ENCODE results near the gene KLHL22.

Gene KLHL22

DNA sequence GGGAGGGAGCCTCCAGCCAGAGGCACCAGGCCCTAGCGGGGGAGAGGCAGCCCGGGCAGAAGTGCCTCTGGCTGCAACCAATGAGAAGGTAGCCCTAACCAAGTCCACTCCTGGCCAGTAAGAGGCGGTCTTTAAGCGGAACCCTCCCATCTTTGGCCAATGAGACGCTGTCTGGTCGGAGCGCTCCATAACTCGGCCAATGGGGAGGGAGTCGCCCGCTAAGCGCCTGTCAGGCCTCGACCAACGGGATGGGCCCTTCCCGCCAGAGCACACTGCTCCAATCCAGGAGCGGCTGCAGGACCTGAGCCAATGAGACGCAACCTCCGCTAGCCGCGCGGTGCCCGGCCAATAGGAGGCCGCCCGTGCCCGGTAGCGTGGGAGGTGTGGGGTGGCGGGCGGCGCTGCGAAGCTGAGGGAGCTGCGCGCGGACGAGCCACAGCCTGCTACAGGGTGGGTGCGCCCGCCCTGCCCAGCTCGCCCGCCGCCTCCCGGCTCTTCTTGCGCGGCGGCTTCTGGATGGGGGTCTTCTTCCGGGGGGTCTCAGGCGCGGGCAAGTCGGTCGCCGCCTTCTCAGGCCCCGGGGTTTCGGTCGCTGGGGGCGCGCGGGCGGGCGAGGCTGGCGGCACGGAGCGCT, 70.5 kb downstream of the KLHL22 start:
- no peak for DNase-seq (ENCODE audit: low read depth)
- H3K4me3 ChIP-seq (ENCODE audit: low read length), result no peak overlapping the region
- TF ChIP-seq, protein P1, sequence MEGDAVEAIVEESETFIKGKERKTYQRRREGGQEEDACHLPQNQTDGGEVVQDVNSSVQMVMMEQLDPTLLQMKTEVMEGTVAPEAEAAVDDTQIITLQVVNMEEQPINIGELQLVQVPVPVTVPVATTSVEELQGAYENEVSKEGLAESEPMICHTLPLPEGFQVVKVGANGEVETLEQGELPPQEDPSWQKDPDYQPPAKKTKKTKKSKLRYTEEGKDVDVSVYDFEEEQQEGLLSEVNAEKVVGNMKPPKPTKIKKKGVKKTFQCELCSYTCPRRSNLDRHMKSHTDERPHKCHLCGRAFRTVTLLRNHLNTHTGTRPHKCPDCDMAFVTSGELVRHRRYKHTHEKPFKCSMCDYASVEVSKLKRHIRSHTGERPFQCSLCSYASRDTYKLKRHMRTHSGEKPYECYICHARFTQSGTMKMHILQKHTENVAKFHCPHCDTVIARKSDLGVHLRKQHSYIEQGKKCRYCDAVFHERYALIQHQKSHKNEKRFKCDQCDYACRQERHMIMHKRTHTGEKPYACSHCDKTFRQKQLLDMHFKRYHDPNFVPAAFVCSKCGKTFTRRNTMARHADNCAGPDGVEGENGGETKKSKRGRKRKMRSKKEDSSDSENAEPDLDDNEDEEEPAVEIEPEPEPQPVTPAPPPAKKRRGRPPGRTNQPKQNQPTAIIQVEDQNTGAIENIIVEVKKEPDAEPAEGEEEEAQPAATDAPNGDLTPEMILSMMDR (IDR thresholded peaks at IDR 0.05; ENCODE audit: insufficient read depth, low read depth, low read length, missing control alignments), result no peak

DNA sequence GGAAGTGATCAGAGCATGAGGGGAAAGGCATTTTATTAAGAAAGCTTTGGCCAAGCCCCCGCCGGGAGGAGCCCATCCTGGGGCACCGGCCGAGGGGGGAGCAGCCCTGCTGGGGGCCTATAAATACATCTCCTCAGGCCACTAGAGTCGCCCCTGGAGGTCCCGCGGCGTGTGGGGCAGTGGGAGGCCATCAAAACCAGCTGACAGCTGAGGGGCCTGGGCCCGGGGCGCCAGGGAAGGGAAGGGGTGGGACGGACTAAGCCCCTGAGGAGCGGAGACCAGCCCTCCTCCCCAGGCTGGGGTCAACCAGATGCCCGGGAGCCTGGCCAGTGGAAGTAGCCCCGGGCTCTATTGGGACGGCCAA, 71.0 kb downstream of the KLHL22 start:
- no peak overlapping the region for H3K4me3 ChIP-seq (ENCODE audit: low read length)
- no peak for DNase-seq (ENCODE audit: low read depth)
- TF ChIP-seq, protein P1 (IDR thresholded peaks at IDR 0.05; ENCODE audit: insufficient read depth, low read depth, low read length, missing control alignments), result no peak

DNA sequence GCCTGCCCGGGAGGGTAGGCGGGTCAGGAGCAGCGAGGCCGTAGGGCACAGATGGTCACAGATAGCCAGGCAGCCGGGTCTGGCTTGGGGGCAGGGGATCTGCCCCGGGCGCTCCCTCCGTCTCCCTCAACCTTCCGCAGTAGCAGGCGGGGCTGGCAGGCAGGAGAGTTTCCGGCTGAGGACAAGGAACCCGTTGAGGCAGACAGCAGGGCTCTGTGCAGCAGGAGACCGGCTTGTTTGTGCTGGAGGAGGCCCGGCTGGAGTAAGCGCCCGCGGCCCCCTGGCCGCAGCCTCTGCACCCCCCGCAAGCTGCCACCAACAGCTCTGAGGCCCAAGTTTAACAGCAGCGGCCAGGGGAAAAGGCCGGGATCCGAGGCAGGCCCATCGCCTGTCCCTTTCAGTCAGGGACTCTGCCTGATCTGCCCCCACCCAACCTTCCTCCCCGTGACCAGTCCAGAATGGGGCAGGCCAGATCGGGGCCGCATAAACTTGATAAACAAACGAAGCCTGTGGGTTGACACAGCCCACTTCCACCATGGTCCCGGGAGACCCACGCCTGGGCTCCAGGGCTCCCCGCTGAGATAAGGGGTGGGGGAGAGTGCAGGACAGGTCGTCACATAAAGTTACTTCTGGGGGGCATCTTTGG, 71.6 kb downstream of the KLHL22 start:
- H3K4me3 ChIP-seq (ENCODE audit: low read length), result no peak overlapping the region
- DNase-seq (ENCODE audit: low read depth), result no peak
- TF ChIP-seq, protein P1 (IDR thresholded peaks at IDR 0.05; ENCODE audit: insufficient read depth, low read depth, low read length, missing control alignments), result no peak

DNA sequence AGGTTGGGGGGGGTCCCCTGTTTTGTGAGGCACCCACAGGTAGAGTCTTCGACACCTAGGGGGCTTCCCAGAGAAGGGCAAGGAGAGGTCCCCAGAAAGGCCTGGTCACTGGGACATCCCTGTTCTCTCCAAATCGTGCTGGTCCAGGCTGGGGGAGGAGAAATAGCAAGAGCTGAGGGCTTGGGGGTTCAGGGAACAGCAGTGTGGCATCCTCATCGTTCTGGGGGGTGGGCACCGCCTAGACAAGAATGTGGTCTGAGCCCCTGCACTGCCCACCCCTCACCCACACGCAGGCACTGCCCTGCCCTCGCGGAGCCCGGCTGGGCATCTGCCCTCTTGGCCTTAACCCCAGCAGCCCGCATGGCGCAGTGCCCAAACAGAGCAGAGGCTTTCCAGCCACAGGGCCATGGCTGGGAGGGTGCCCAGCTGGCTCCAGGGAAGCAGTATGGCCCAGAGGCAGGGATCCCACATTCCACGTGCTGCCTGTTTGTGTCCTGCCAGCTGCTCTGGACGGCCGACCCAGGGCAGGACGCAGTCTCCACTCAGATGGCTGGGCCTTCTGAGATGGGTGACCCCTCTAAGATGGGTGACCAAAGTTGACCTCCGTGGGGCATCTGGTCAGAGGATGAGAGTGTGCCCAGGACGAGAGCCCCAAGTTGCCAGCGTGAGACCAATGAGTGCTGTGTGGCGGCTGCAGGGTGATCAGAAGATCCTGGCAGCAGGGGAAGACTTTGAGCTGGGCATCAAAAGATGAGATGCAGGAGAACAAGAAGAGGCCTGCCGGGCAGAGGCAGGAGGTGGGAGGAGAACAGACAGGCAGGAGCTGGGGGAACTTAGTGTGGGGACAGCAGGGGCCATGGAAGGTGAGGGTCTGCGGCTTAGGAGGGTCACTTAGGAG, 72.3 kb downstream of the KLHL22 start:
- no peak for DNase-seq (ENCODE audit: low read depth)
- H3K4me3 ChIP-seq (ENCODE audit: low read length), result no peak overlapping the region

DNA sequence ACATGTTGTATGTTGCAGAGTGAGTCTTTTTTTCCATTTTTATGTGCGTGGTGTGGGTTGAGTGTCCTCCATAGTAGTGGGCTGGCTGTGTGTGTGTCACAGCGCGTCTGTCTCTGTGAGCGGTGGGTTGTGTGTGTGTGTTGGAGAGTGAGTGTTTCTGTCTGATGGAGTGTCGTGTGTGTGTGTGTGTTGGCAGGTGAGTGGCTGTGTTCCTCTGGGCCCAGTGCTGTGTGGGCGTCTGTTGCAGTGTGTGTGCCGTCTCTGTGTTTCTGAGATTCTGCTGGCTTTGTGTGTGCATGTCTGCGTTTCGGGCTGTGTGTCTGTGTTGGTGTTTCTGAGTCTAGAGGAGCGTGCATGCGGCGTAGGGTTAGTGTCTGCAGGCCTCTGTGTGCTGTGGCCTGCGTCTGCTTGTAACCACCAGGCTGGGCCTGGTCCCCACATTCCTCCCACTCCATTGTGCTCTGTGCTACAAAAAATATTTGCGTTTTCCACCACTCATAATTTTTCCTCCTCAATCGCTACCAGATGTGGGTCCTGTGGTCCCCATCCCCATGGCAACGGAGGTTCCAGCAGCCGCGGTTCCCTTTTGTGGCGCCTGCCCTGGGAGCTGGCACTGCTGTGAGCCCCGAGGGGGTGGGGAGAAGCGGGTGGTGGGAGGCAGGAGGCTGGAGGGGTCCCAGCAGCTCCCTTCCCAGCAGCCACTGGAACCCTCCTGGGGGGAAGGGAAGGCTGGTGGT, 73.2 kb downstream of the KLHL22 start:
- DNase-seq (ENCODE audit: low read depth), result no peak
- TF ChIP-seq, protein P1 (IDR thresholded peaks at IDR 0.05; ENCODE audit: insufficient read depth, low read depth, low read length, missing control alignments), result no peak
- H3K4me3 ChIP-seq (ENCODE audit: low read length), result no peak overlapping the region

More for the DNA sequence above, 72.3 kb downstream of the KLHL22 start:
- TF ChIP-seq, protein P1 (IDR thresholded peaks at IDR 0.05; ENCODE audit: insufficient read depth, low read depth, low read length, missing control alignments), result no peak

DNA sequence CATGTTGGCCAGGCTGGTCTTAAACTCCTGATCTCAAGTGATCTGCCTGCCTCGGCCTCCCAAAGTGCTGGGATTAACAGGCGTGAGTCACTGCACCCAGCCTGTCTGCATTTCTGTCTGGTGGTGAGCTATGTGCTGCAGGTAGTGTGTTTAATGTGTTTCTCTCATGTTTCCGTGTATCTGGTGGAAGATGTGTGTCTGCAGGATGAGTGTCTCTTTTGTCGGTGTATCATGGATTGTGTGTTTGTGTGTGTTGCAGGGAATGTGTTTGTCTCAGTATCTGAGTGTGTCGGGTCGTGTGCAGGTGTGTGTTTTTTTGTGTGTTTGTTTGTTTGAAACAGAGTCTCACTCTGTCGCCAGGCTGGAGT, 74.1 kb downstream of the KLHL22 start:
- DNase-seq (ENCODE audit: low read depth), result peak; percentile 39
- H3K4me3 ChIP-seq (ENCODE audit: low read length), result no peak overlapping the region
- TF ChIP-seq, protein P1 (IDR thresholded peaks at IDR 0.05; ENCODE audit: insufficient read depth, low read depth, low read length, missing control alignments), result no peak
